H4 (cell line): ENCODE data around the gene ECEL1. TPM values are rescaled to one million over a fixed set of nuclear protein-coding genes. Genes with fewer than 3 reads are reported as not detected.

Experiments used
- total RNA-seq: library from RNA; depleted of rRNA; stranded (reverse); fragments of >200 nt; shearing (Covaris generic); gene quantifications from 2 replicates; pipeline ENCODE4 v1.2.3, GENCODE V29; 2014; rRNA removed

ECEL1 gene
- total RNA-seq, 1 experiment from 2014 or later: not detected

Other genes with a start within 250 kb of the ECEL1 start
- gene ALPP, start 109.1 kb downstream of the ECEL1 start, total RNA-seq: 1.4 and 1.5 TPM in 2 replicates
- gene ALPG, start 81.0 kb downstream of the ECEL1 start, total RNA-seq: not detected in 2 replicates
- not detected in 2 replicates for gene ALPI, start 31.7 kb downstream of the ECEL1 start, total RNA-seq
- gene PRSS56, start 32.6 kb upstream of the ECEL1 start, total RNA-seq: not detected in 2 replicates
- gene CHRND, start 38.3 kb upstream of the ECEL1 start, total RNA-seq: not detected in 2 replicates
- gene CHRNG, start 51.9 kb upstream of the ECEL1 start, total RNA-seq: not detected in 2 replicates
- 4.8 and 5.4 TPM in 2 replicates for gene TIGD1, start 62.7 kb upstream of the ECEL1 start, total RNA-seq
- 97.7 and 277 TPM in 2 replicates for gene EIF4E2, start 62.9 kb upstream of the ECEL1 start, total RNA-seq
- gene EFHD1, start 145.8 kb upstream of the ECEL1 start, total RNA-seq: 0.31 and 3.7 TPM in 2 replicates
- 37.0 and 43.7 TPM in 2 replicates for gene GIGYF2, start 209.5 kb upstream of the ECEL1 start, total RNA-seq